WTC11 (cell line): ENCODE data around the gene TNFRSF14. TPM values are rescaled to one million over a fixed set of nuclear protein-coding genes. Genes with fewer than 3 reads are reported as not detected.

Source experiments
- ATAC-seq: fragments of 200-7000 bp; cut with Tn5 transposase; 2 replicates; pipeline ENCODE4 v1.10.0; 2021; ENCODE audit warnings: mild to moderate bottlenecking, moderate library complexity
- Bru-seq: library from RNA; stranded (reverse); fragments of 400-500 nt; gene quantifications from one replicate; lab custom pipeline; 2021; lab: Mats Ljungman, UMichigan
- CTCF ChIA-PET: fragments of 300-600 bp; sonication (Branson Sonifier 250); formaldehyde crosslinking; loops from one replicate; lab custom pipeline; 2021; ENCODE audit warnings: antibody characterized with exemption; lab: Charles Lee
- POLR2A ChIA-PET: fragments of 350-600 bp; sonication (Branson Sonifier 250); formaldehyde crosslinking; loops from one replicate; lab custom pipeline; 2021; ENCODE audit warnings: antibody characterized with exemption; lab: Charles Lee
- DNase-seq: peaks from one replicate; pipeline ENCODE4 v3.0.0; 2021; ENCODE audit warnings: low spot score
- H3K27ac Mint-ChIP-seq: 2 replicates; pipeline ENCODE4 v1.8.0; 2021; ENCODE audit warnings: mixed read lengths
- H3K27me3 Mint-ChIP-seq: 2 replicates; pipeline ENCODE4 v1.8.0; 2021; ENCODE audit warnings: low read depth, mild to moderate bottlenecking, moderate library complexity, mixed read lengths
- H3K36me3 Mint-ChIP-seq: 2 replicates; pipeline ENCODE4 v1.8.0; 2021; ENCODE audit warnings: mixed read lengths
- H3K4me1 Mint-ChIP-seq: 2 replicates; pipeline ENCODE4 v1.8.0; 2022; ENCODE audit warnings: mixed read lengths
- H3K4me3 Mint-ChIP-seq: 2 replicates; pipeline ENCODE4 v1.8.0; 2021; ENCODE audit warnings: mild to moderate bottlenecking, moderate library complexity, mixed read lengths
- H3K9me3 Mint-ChIP-seq: 2 replicates; pipeline ENCODE4 v1.8.0; 2021; ENCODE audit warnings: mixed read lengths
- AR ChIP-seq: fragments of 250-450 bp; sonication (Bioruptor Pico); IDR thresholded peaks from 2 replicates; pipeline ENCODE4 v1.9.0; 2021; ENCODE audit warnings: mild to moderate bottlenecking
- ATF1 ChIP-seq: sonication (generic); formaldehyde crosslinking; IDR thresholded peaks from 2 replicates; pipeline ENCODE4 v1.8.1; 2023; ENCODE audit warnings: mild to moderate bottlenecking, moderate library complexity, missing genetic modification reagents
- ATF2 ChIP-seq: sonication (generic); formaldehyde crosslinking; IDR thresholded peaks from 2 replicates; pipeline ENCODE4 v1.8.1; 2022; ENCODE audit warnings: low read depth, missing genetic modification reagents, borderline replicate concordance
- CREM ChIP-seq: sonication (generic); formaldehyde crosslinking; IDR thresholded peaks from 2 replicates; pipeline ENCODE4 v1.8.1; 2022; ENCODE audit warnings: mild to moderate bottlenecking, missing genetic modification reagents, moderate library complexity
- CTCF ChIP-seq: fragments of 200-600 bp; IDR thresholded peaks from 2 replicates; pipeline ENCODE4 v1.8.0; 2022; ENCODE audit warnings: antibody characterized with exemption
- E2F5 ChIP-seq: sonication (generic); formaldehyde crosslinking; IDR thresholded peaks from 2 replicates; pipeline ENCODE4 v1.8.1; 2022; ENCODE audit warnings: mild to moderate bottlenecking, moderate library complexity, missing genetic modification reagents
- ERG ChIP-seq: fragments of 250-450 bp; sonication (Bioruptor Pico); IDR thresholded peaks from 2 replicates; pipeline ENCODE4 v1.8.0; 2021; ENCODE audit warnings: mild to moderate bottlenecking
- ESRRA ChIP-seq: sonication (generic); formaldehyde crosslinking; IDR thresholded peaks from 2 replicates; pipeline ENCODE4 v1.8.1; 2022; ENCODE audit warnings: mild to moderate bottlenecking, missing genetic modification reagents, borderline replicate concordance
- FOXK1 ChIP-seq: sonication (generic); formaldehyde crosslinking; IDR thresholded peaks from 2 replicates; pipeline ENCODE4 v1.8.0; 2022; ENCODE audit warnings: mild to moderate bottlenecking, moderate library complexity, missing genetic modification reagents
- FOXP1 ChIP-seq: sonication (generic); formaldehyde crosslinking; IDR thresholded peaks from 2 replicates; pipeline ENCODE4 v1.8.0; 2022; ENCODE audit warnings: missing genetic modification reagents, mild to moderate bottlenecking, moderate library complexity, borderline replicate concordance
- HMGA2 ChIP-seq: fragments of 250-450 bp; sonication (Bioruptor Pico); IDR thresholded peaks from 2 replicates; pipeline ENCODE4 v1.4.0; 2021; ENCODE audit warnings: mild to moderate bottlenecking, moderate library complexity
- MXD4 ChIP-seq: fragments of 250-450 bp; sonication (Bioruptor Pico); IDR thresholded peaks from 2 replicates; pipeline ENCODE4 v1.8.0; 2021; ENCODE audit warnings: mild to moderate bottlenecking, moderate library complexity, borderline replicate concordance
- NFATC4 ChIP-seq: fragments of 250-450 bp; sonication (Bioruptor Pico); IDR thresholded peaks from 2 replicates; pipeline ENCODE4 v1.9.0; 2021; ENCODE audit warnings: mild to moderate bottlenecking
- NFE2L1 ChIP-seq: sonication (generic); formaldehyde crosslinking; IDR thresholded peaks from 2 replicates; pipeline ENCODE4 v1.8.1; 2023; ENCODE audit warnings: missing genetic modification reagents
- NFYB ChIP-seq: sonication (generic); formaldehyde crosslinking; conservative IDR thresholded peaks from 2 replicates; pipeline ENCODE4 v1.8.0; 2022; ENCODE audit warnings: low read depth, missing genetic modification reagents
- NR1H2 ChIP-seq: sonication (generic); formaldehyde crosslinking; IDR thresholded peaks from 2 replicates; pipeline ENCODE4 v1.9.0; 2021; ENCODE audit warnings: mild to moderate bottlenecking, moderate library complexity, missing genetic modification reagents
- TP53 ChIP-seq: sonication (generic); formaldehyde crosslinking; IDR thresholded peaks from 2 replicates; pipeline ENCODE4 v1.8.1; 2023; ENCODE audit warnings: mild to moderate bottlenecking, missing genetic modification reagents
- ZBTB21 ChIP-seq: sonication (generic); formaldehyde crosslinking; IDR thresholded peaks from 2 replicates; pipeline ENCODE4 v1.8.1; 2023; ENCODE audit warnings: mild to moderate bottlenecking, missing genetic modification reagents, borderline replicate concordance
- ZBTB43 ChIP-seq: sonication (generic); formaldehyde crosslinking; IDR thresholded peaks from 2 replicates; pipeline ENCODE4 v1.8.1; 2023; ENCODE audit warnings: mild to moderate bottlenecking, missing genetic modification reagents
- ZNF121 ChIP-seq: sonication (generic); formaldehyde crosslinking; IDR thresholded peaks from 2 replicates; pipeline ENCODE4 v1.8.0; 2023; ENCODE audit warnings: missing genetic modification reagents
- ZNF219 ChIP-seq: sonication (generic); formaldehyde crosslinking; IDR thresholded peaks from 2 replicates; pipeline ENCODE4 v1.8.0; 2023; ENCODE audit warnings: missing genetic modification reagents, mild to moderate bottlenecking, borderline replicate concordance
- ZNF396 ChIP-seq: fragments of 250-450 bp; sonication (Bioruptor Pico); IDR thresholded peaks from 2 replicates; pipeline ENCODE4 v1.8.0; 2021; ENCODE audit warnings: mild to moderate bottlenecking, moderate library complexity, borderline replicate concordance
- ZNF423 ChIP-seq: fragments of 250-450 bp; sonication (Bioruptor Pico); IDR thresholded peaks from 2 replicates; pipeline ENCODE4 v2.1.2; 2022; ENCODE audit warnings: mild to moderate bottlenecking, moderate library complexity
- ZNF671 ChIP-seq: fragments of 250-450 bp; sonication (Bioruptor Pico); IDR thresholded peaks from 2 replicates; pipeline ENCODE4 v1.8.0; 2021; ENCODE audit warnings: mild to moderate bottlenecking
- long read RNA-seq, 3 experiments: library from RNA in 1 of 3; library from capped mRNA in 1 of 3; library from polyadenylated mRNA in 1 of 3; unstranded in 2 of 3; stranded (forward) in 1 of 3; transcript quantifications; one replicate each; pipeline ENCODE4 v2.0.0, GENCODE V29; 2021
- total RNA-seq: library from RNA; stranded (reverse); gene quantifications from 3 replicates; pipeline ENCODE4 v1.2.3, GENCODE V29; 2021

The TNFRSF14 gene
- total RNA-seq (0.73 to 1.1 TPM (median 0.87 TPM) in 3 replicates), Bru-seq, nascent RNA (not detected)
- long read RNA-seq, experiment 1, result 0 reads
- long read RNA-seq, experiment 2, result 0 reads
- long read RNA-seq, experiment 3, result 0 reads

GRCh38 chr1:2556277-2556677 lies at the start of gene TNFRSF14:
TSS of gene TNFRSF14 (plus strand) at chr1:2556371. CDS start at chr1:2556665, 294 bp downstream.
- DNase-seq, result no peak
- no peak for ATAC-seq
- Mint-ChIP-seq H3K4me1 (peaks cover 4% of the 10 kb centered on the region; the same call in 1 of the 2 replicates), H3K27me3 (no peaks in the 10 kb centered on the region), H3K36me3 (no peaks in the 10 kb centered on the region)
- no peak for TF ChIP-seq ZBTB43 (CRISPR knock-in tag)
- TF ChIP-seq ZBTB21 (CRISPR knock-in tag), result no peak
- peak; percentile 96 for TF ChIP-seq ZNF423
- TF ChIP-seq FOXK1 (CRISPR knock-in tag), result no peak
- TF ChIP-seq, all 79 proteins: peak for 1
- Mint-ChIP-seq H3K27ac (no peak within 1 kb of the TSS), H3K9me3 (no peaks in the 10 kb centered on the region), H3K4me3 (no peak within 1 kb of the TSS)
- POLR2A ChIA-PET, result no interaction called here
- CTCF ChIA-PET, result interaction anchor here (0.6 to 1.6 kb wide), 7 partner anchors 9 to 280 kb away, joined by 3 to 8 read pairs (median 4); no protein-coding TSS in a partner anchor

- Mint-ChIP-seq H3K4me1 (no peaks in the 10 kb centered on the region), H3K27me3 (no peaks in the 10 kb centered on the region), H3K9me3 (no peaks in the 10 kb centered on the region), H3K4me3 (no peak overlapping the region), H3K27ac (no peak overlapping the region), H3K36me3 (peaks cover 13% of the 10 kb centered on the region)
- TF ChIP-seq ZNF671 (no peak), ZNF219 (CRISPR knock-in tag) (no peak), ATF1 (no peak), ESRRA (CRISPR knock-in tag) (no peak), ZNF121 (CRISPR knock-in tag) (no peak), NR1H2 (CRISPR knock-in tag) (no peak), CTCF (no peak), TP53 (CRISPR knock-in tag) (no peak), ATF2 (no peak), NFATC4 (CRISPR knock-in tag) (no peak), FOXP1 (CRISPR knock-in tag) (no peak), NFYB (CRISPR knock-in tag) (no peak)
- DNase-seq (no peak), ATAC-seq (no peak)
- POLR2A ChIA-PET, result interaction anchor here (0.7 to 1.5 kb wide), 2 partner anchors 17 to 259 kb away, joined by 3 read pairs; no protein-coding TSS in a partner anchor
- CTCF ChIA-PET, result interaction anchor here (1.0 to 1.5 kb wide), 3 partner anchors 16 to 94 kb away, joined by 4 to 8 read pairs (median 6); partner anchors contain the start of gene PEX10
These were observed 49.1 kb upstream of the TNFRSF14 start for GRCh38 chr1:2506901-2507565.

- no peak for ATAC-seq
- no peak overlapping the region for H3K4me3 Mint-ChIP-seq
- H3K4me1 Mint-ChIP-seq, result no peaks in the 10 kb centered on the region
- no peak overlapping the region for H3K27ac Mint-ChIP-seq
- no peaks in the 10 kb centered on the region for H3K9me3 Mint-ChIP-seq
- peaks cover 13% of the 10 kb centered on the region for H3K36me3 Mint-ChIP-seq
- ChIA-PET POLR2A (interaction anchor here (1.5 kb wide), 1 partner anchor 16 kb away, joined by 3 read pairs; no protein-coding TSS in a partner anchor), CTCF (no interaction called here)
- no peak for DNase-seq
- no peaks in the 10 kb centered on the region for H3K27me3 Mint-ChIP-seq
- TF ChIP-seq MXD4 (CRISPR knock-in tag) (no peak), HMGA2 (CRISPR knock-in tag) (no peak), ERG (CRISPR knock-in tag) (no peak), ZNF396 (CRISPR knock-in tag) (no peak), CREM (no peak), NFE2L1 (no peak), E2F5 (CRISPR knock-in tag) (no peak), AR (CRISPR knock-in tag) (no peak)
These were observed 48.4 kb upstream of the TNFRSF14 start for GRCh38 chr1:2507744-2508155.
